Stimulated activated CD4-positive, alpha-beta T cell treated with anti-CD3 and anti-CD28 coated beads, Interleukin-2, amount 100 ng/mL, for 24 hours (primary cell): ENCODE results near the gene TANC2.

Experiments
- DNase-seq, 2 donors: peaks; one replicate each; pipeline ENCODE4 v3.0.0-alpha.2; 2020

The TANC2 gene

DNA sequence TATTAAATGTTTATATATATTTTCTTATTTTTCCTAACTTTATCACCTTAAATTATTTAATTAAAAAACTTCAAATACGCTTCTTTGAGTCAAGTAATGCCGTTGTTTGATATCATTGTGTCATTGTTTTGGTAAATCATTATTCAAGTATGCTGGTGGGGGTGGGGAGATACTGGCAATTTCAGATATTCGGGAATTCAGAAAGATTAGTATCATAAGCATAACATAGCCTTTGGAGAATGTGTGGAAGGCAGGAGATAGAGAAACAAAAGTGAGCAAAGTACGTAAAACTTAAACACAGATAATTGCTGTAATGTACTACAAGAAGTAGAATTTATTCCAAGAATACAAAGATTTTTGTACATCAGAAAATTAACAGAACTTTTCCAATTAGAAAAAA is 49.8 kb downstream of the TANC2 start:
- no peak for DNase-seq
